Femur (tissue), 1 donor: ENCODE data around the gene RNASE8.

Experiments
- DNase-seq: peaks from one replicate; pipeline ENCODE4 v3.0.0-alpha.2; 2017

RNASE8 gene

GRCh38 chr14:21074398-21075272, 17.0 kb downstream of the RNASE8 start:
- no peak for DNase-seq

- DNase-seq: no peak
These were observed 18.3 kb downstream of the RNASE8 start for GRCh38 chr14:21075719-21076437.

- no peak for DNase-seq
These were observed 20.1 kb downstream of the RNASE8 start for GRCh38 chr14:21077672-21078071.

- DNase-seq: no peak
These were observed 20.7 kb downstream of the RNASE8 start for GRCh38 chr14:21078287-21078686.

- DNase-seq: no peak
These were observed 21.1 kb downstream of the RNASE8 start for GRCh38 chr14:21078726-21079125.

- no peak for DNase-seq
These were observed 24.0 kb downstream of the RNASE8 start for GRCh38 chr14:21081521-21082142.

- no peak for DNase-seq
These were observed 26.1 kb downstream of the RNASE8 start for GRCh38 chr14:21083565-21084325.

GRCh38 chr14:21084396-21084795, 26.8 kb downstream of the RNASE8 start:
- DNase-seq: no peak

- DNase-seq: no peak
These were observed 27.6 kb downstream of the RNASE8 start for GRCh38 chr14:21084998-21085853.

GRCh38 chr14:21086908-21087293, 29.3 kb downstream of the RNASE8 start:
- no peak for DNase-seq

- peak; percentile 72 for DNase-seq
These were observed 29.9 kb downstream of the RNASE8 start for GRCh38 chr14:21087294-21088091.

- no peak for DNase-seq
These were observed 31.1 kb downstream of the RNASE8 start for GRCh38 chr14:21088687-21089086.

- no peak for DNase-seq
These were observed 31.6 kb downstream of the RNASE8 start for GRCh38 chr14:21089271-21089670.

GRCh38 chr14:21089877-21090193, 32.2 kb downstream of the RNASE8 start:
- DNase-seq: no peak

GRCh38 chr14:21090194-21090939, 32.7 kb downstream of the RNASE8 start:
- DNase-seq: no peak

- DNase-seq: no peak
These were observed 33.5 kb downstream of the RNASE8 start for GRCh38 chr14:21090940-21091663.

- no peak for DNase-seq
These were observed 34.2 kb downstream of the RNASE8 start for GRCh38 chr14:21091821-21092272.

GRCh38 chr14:21092273-21093011, 34.8 kb downstream of the RNASE8 start:
- DNase-seq: peak; percentile 89

- DNase-seq: no peak
These were observed 35.4 kb downstream of the RNASE8 start for GRCh38 chr14:21093018-21093417.
